Measurements from ENCODE around the gene LMBRD2.

Gene LMBRD2

GRCh38 chr5:36070687-36071571 is 80.8 kb downstream of the LMBRD2 start:
- Histone ChIP-seq H3K9ac (ENCODE audit: low read depth in 1 of 2, low read length in 2 of 2) (peak overlapping the region in 1 of 2 donors; percentile 38), H3K4me3 (ENCODE audit: low read depth in 1 of 2, low read length in 2 of 2) (peak overlapping the region; percentile 47 to 68), H3K36me3 (ENCODE audit: control insufficient read depth in 1 of 2, insufficient read depth in 2 of 2, low read length in 2 of 2) (no peaks in the 10 kb centered on the region), H3K9me3 (ENCODE audit: control insufficient read depth in 1 of 2, low read length in 2 of 2) (no peaks in the 10 kb centered on the region), H3K27ac (ENCODE audit: low read depth, low read length) (no peak overlapping the region), H3K4me1 (ENCODE audit: control insufficient read depth in 1 of 2, insufficient read depth in 2 of 2, low read length in 2 of 2) (no peaks in the 10 kb centered on the region), H3K27me3 (ENCODE audit: control insufficient read depth in 1 of 2, insufficient read depth in 2 of 2, low read length in 2 of 2) (peaks cover 0 to 7% of the 10 kb centered on the region in 2 donors)

- Histone ChIP-seq H3K9me3 (ENCODE audit: control insufficient read depth in 1 of 2, low read length in 2 of 2) (no peaks in the 10 kb centered on the region), H3K4me1 (ENCODE audit: control insufficient read depth in 1 of 2, insufficient read depth in 2 of 2, low read length in 2 of 2) (no peaks in the 10 kb centered on the region), H3K36me3 (ENCODE audit: control insufficient read depth in 1 of 2, insufficient read depth in 2 of 2, low read length in 2 of 2) (no peaks in the 10 kb centered on the region), H3K4me3 (ENCODE audit: low read depth in 1 of 2, low read length in 2 of 2) (no peak overlapping the region), H3K9ac (ENCODE audit: low read depth in 1 of 2, low read length in 2 of 2) (no peak overlapping the region), H3K27ac (ENCODE audit: low read depth, low read length) (no peak overlapping the region), H3K27me3 (ENCODE audit: control insufficient read depth in 1 of 2, insufficient read depth in 2 of 2, low read length in 2 of 2) (peaks cover 9 to 11% of the 10 kb centered on the region in 2 donors)
Measured at GRCh38 chr5:36068751-36069281, 82.9 kb downstream of the LMBRD2 start.

- Histone ChIP-seq H3K36me3 (ENCODE audit: control insufficient read depth in 1 of 2, insufficient read depth in 2 of 2, low read length in 2 of 2) (no peaks in the 10 kb centered on the region), H3K9ac (ENCODE audit: low read depth in 1 of 2, low read length in 2 of 2) (no peak within 1 kb of the TSS), H3K4me3 (ENCODE audit: low read depth in 1 of 2, low read length in 2 of 2) (no peak within 1 kb of the TSS), H3K9me3 (ENCODE audit: control insufficient read depth in 1 of 2, low read length in 2 of 2) (no peaks in the 10 kb centered on the region), H3K4me1 (ENCODE audit: control insufficient read depth in 1 of 2, insufficient read depth in 2 of 2, low read length in 2 of 2) (no peaks in the 10 kb centered on the region), H3K27me3 (ENCODE audit: control insufficient read depth in 1 of 2, insufficient read depth in 2 of 2, low read length in 2 of 2) (peaks cover 9 to 11% of the 10 kb centered on the region in 2 donors), H3K27ac (ENCODE audit: low read depth, low read length) (no peak within 1 kb of the TSS)
Measured at GRCh38 chr5:36066540-36067210, 85.0 kb downstream of the LMBRD2 start, which contains the start of gene UGT3A2. Gene UGT3A2, minus strand, starts transcription at chr5:36066882. Its CDS starts 93 bp downstream, at chr5:36066789.

GRCh38 chr5:36066001-36066539 is 85.6 kb downstream of the LMBRD2 start:
- H3K27ac ChIP-seq (ENCODE audit: low read depth, low read length) = no peak overlapping the region
- no peaks in the 10 kb centered on the region for H3K36me3 ChIP-seq (ENCODE audit: control insufficient read depth in 1 of 2, insufficient read depth in 2 of 2, low read length in 2 of 2)
- no peaks in the 10 kb centered on the region for H3K9me3 ChIP-seq (ENCODE audit: control insufficient read depth in 1 of 2, low read length in 2 of 2)
- no peaks in the 10 kb centered on the region for H3K4me1 ChIP-seq (ENCODE audit: control insufficient read depth in 1 of 2, insufficient read depth in 2 of 2, low read length in 2 of 2)
- H3K4me3 ChIP-seq (ENCODE audit: low read depth in 1 of 2, low read length in 2 of 2) = no peak overlapping the region
- H3K9ac ChIP-seq (ENCODE audit: low read depth in 1 of 2, low read length in 2 of 2) = no peak overlapping the region
- H3K27me3 ChIP-seq (ENCODE audit: control insufficient read depth in 1 of 2, insufficient read depth in 2 of 2, low read length in 2 of 2) = peaks cover 9 to 11% of the 10 kb centered on the region in 2 donors

GRCh38 chr5:36060420-36060887 is 91.2 kb downstream of the LMBRD2 start:
- H3K4me3 ChIP-seq (ENCODE audit: low read depth in 1 of 2, low read length in 2 of 2) = no peak overlapping the region
- peaks cover 4 to 8% of the 10 kb centered on the region in 2 donors for H3K27me3 ChIP-seq (ENCODE audit: control insufficient read depth in 1 of 2, insufficient read depth in 2 of 2, low read length in 2 of 2)
- no peaks in the 10 kb centered on the region for H3K9me3 ChIP-seq (ENCODE audit: control insufficient read depth in 1 of 2, low read length in 2 of 2)
- H3K4me1 ChIP-seq (ENCODE audit: control insufficient read depth in 1 of 2, insufficient read depth in 2 of 2, low read length in 2 of 2) = no peaks in the 10 kb centered on the region
- no peak overlapping the region for H3K9ac ChIP-seq (ENCODE audit: low read depth in 1 of 2, low read length in 2 of 2)
- H3K27ac ChIP-seq (ENCODE audit: low read depth, low read length) = no peak overlapping the region
- no peaks in the 10 kb centered on the region for H3K36me3 ChIP-seq (ENCODE audit: control insufficient read depth in 1 of 2, insufficient read depth in 2 of 2, low read length in 2 of 2)

- H3K4me1 ChIP-seq (ENCODE audit: control insufficient read depth in 1 of 2, insufficient read depth in 2 of 2, low read length in 2 of 2) = no peaks in the 10 kb centered on the region
- H3K9ac ChIP-seq (ENCODE audit: low read depth in 1 of 2, low read length in 2 of 2) = no peak overlapping the region
- no peaks in the 10 kb centered on the region for H3K36me3 ChIP-seq (ENCODE audit: control insufficient read depth in 1 of 2, insufficient read depth in 2 of 2, low read length in 2 of 2)
- peaks cover 1 to 4% of the 10 kb centered on the region in 2 donors for H3K27me3 ChIP-seq (ENCODE audit: control insufficient read depth in 1 of 2, insufficient read depth in 2 of 2, low read length in 2 of 2)
- no peak overlapping the region for H3K4me3 ChIP-seq (ENCODE audit: low read depth in 1 of 2, low read length in 2 of 2)
- H3K9me3 ChIP-seq (ENCODE audit: control insufficient read depth in 1 of 2, low read length in 2 of 2) = no peaks in the 10 kb centered on the region
- H3K27ac ChIP-seq (ENCODE audit: low read depth, low read length) = no peak overlapping the region
Measured at GRCh38 chr5:36059571-36060419, 91.9 kb downstream of the LMBRD2 start.

- no peaks in the 10 kb centered on the region for H3K4me1 ChIP-seq (ENCODE audit: control insufficient read depth in 1 of 2, insufficient read depth in 2 of 2, low read length in 2 of 2)
- H3K36me3 ChIP-seq (ENCODE audit: control insufficient read depth in 1 of 2, insufficient read depth in 2 of 2, low read length in 2 of 2) = no peaks in the 10 kb centered on the region
- no peak overlapping the region for H3K4me3 ChIP-seq (ENCODE audit: low read depth in 1 of 2, low read length in 2 of 2)
- no peak overlapping the region for H3K27ac ChIP-seq (ENCODE audit: low read depth, low read length)
- no peak overlapping the region for H3K9ac ChIP-seq (ENCODE audit: low read depth in 1 of 2, low read length in 2 of 2)
- H3K27me3 ChIP-seq (ENCODE audit: control insufficient read depth in 1 of 2, insufficient read depth in 2 of 2, low read length in 2 of 2) = no peaks in the 10 kb centered on the region
- H3K9me3 ChIP-seq (ENCODE audit: control insufficient read depth in 1 of 2, low read length in 2 of 2) = no peaks in the 10 kb centered on the region
Measured at GRCh38 chr5:36058776-36059175, 92.9 kb downstream of the LMBRD2 start.

GRCh38 chr5:36057386-36057785 is 94.3 kb downstream of the LMBRD2 start:
- Histone ChIP-seq H3K27me3 (ENCODE audit: control insufficient read depth in 1 of 2, insufficient read depth in 2 of 2, low read length in 2 of 2) (no peaks in the 10 kb centered on the region), H3K27ac (ENCODE audit: low read depth, low read length) (no peak overlapping the region), H3K4me3 (ENCODE audit: low read depth in 1 of 2, low read length in 2 of 2) (no peak overlapping the region), H3K9me3 (ENCODE audit: control insufficient read depth in 1 of 2, low read length in 2 of 2) (no peaks in the 10 kb centered on the region), H3K36me3 (ENCODE audit: control insufficient read depth in 1 of 2, insufficient read depth in 2 of 2, low read length in 2 of 2) (no peaks in the 10 kb centered on the region), H3K9ac (ENCODE audit: low read depth in 1 of 2, low read length in 2 of 2) (no peak overlapping the region), H3K4me1 (ENCODE audit: control insufficient read depth in 1 of 2, insufficient read depth in 2 of 2, low read length in 2 of 2) (no peaks in the 10 kb centered on the region)

GRCh38 chr5:36056422-36056821 is 95.3 kb downstream of the LMBRD2 start:
- Histone ChIP-seq H3K4me3 (ENCODE audit: low read depth in 1 of 2, low read length in 2 of 2) (no peak overlapping the region), H3K4me1 (ENCODE audit: control insufficient read depth in 1 of 2, insufficient read depth in 2 of 2, low read length in 2 of 2) (no peaks in the 10 kb centered on the region), H3K9me3 (ENCODE audit: control insufficient read depth in 1 of 2, low read length in 2 of 2) (no peaks in the 10 kb centered on the region), H3K27me3 (ENCODE audit: control insufficient read depth in 1 of 2, insufficient read depth in 2 of 2, low read length in 2 of 2) (no peaks in the 10 kb centered on the region), H3K36me3 (ENCODE audit: control insufficient read depth in 1 of 2, insufficient read depth in 2 of 2, low read length in 2 of 2) (no peaks in the 10 kb centered on the region), H3K9ac (ENCODE audit: low read depth in 1 of 2, low read length in 2 of 2) (no peak overlapping the region), H3K27ac (ENCODE audit: low read depth, low read length) (no peak overlapping the region)
